ENCODE results near the gene TBC1D14.
A peak's percentile ranks its signal among the peaks of the same experiment; 100 is the strongest.

Gene TBC1D14

GRCh38 chr4:7049295-7049694 is 139.7 kb downstream of the TBC1D14 start:
- no peak for DNase-seq

- DNase-seq, result no peak
Observed at GRCh38 chr4:7049739-7050138, 140.1 kb downstream of the TBC1D14 start.

- DNase-seq, result no peak
Observed at GRCh38 chr4:7050481-7051143, 141.0 kb downstream of the TBC1D14 start.

- no peak for DNase-seq
Observed at GRCh38 chr4:7051144-7051495, 141.5 kb downstream of the TBC1D14 start.

- DNase-seq, result no peak
Observed at GRCh38 chr4:7051905-7052304, 142.3 kb downstream of the TBC1D14 start.

GRCh38 chr4:7052313-7052712 is 142.7 kb downstream of the TBC1D14 start:
- no peak for DNase-seq

- no peak for DNase-seq
Observed at GRCh38 chr4:7052923-7053715, 143.5 kb downstream of the TBC1D14 start.

- no peak for DNase-seq
Observed at GRCh38 chr4:7054106-7054880, 144.7 kb downstream of the TBC1D14 start.

GRCh38 chr4:7055111-7055989 is 145.7 kb downstream of the TBC1D14 start:
- no peak for DNase-seq

- DNase-seq, result no peak
Observed at GRCh38 chr4:7055990-7056325, 146.3 kb downstream of the TBC1D14 start.

- DNase-seq, result no peak
Observed at GRCh38 chr4:7058792-7059191, 149.2 kb downstream of the TBC1D14 start.

GRCh38 chr4:7059662-7060061 is 150.0 kb downstream of the TBC1D14 start:
- DNase-seq, result no peak

GRCh38 chr4:7060346-7061150 is 150.9 kb downstream of the TBC1D14 start:
- no peak for DNase-seq

GRCh38 chr4:7061815-7062214 is 152.2 kb downstream of the TBC1D14 start:
- DNase-seq, result no peak

- no peak for DNase-seq
Observed at GRCh38 chr4:7062816-7063215, 153.2 kb downstream of the TBC1D14 start.

GRCh38 chr4:7063362-7063761 is 153.7 kb downstream of the TBC1D14 start:
- no peak for DNase-seq

- no peak for DNase-seq
Observed at GRCh38 chr4:7066006-7066405, 156.4 kb downstream of the TBC1D14 start.

GRCh38 chr4:7066493-7066892 is 156.9 kb downstream of the TBC1D14 start:
- DNase-seq, result no peak

GRCh38 chr4:7067126-7067451 is 157.5 kb downstream of the TBC1D14 start:
- no peak for DNase-seq

- peak; percentile 90 for DNase-seq
Observed at GRCh38 chr4:7067452-7068278, 158.0 kb downstream of the TBC1D14 start, which contains the start of gene GRPEL1. TSS of gene GRPEL1 (minus strand) at chr4:7068064. CDS start at chr4:7068032, 32 bp downstream.

GRCh38 chr4:7068279-7068842 is 158.7 kb downstream of the TBC1D14 start:
- no peak for DNase-seq

Data from NCI-H524 treated with DMSO at 0.1 percent for 48 hours (cell line).